Liver (tissue), 9 donors: ENCODE data around the gene PAXX. TPM values are rescaled to one million over a fixed set of nuclear protein-coding genes. Genes with fewer than 3 reads are reported as not detected.

Experiments
- DNase-seq: peaks from one replicate; pipeline ENCODE4 v3.0.0-alpha.2; 2017; ENCODE audit warnings: low spot score
- H3K27ac ChIP-seq, 2 donors: one replicate each; pipeline ENCODE4 v1.7.0; 2013; ENCODE audit warnings: inconsistent platforms in 2 of 2, low read length in 2 of 2, control low read depth in 1 of 2, low read depth in 1 of 2, mild to moderate bottlenecking in 1 of 2
- H3K27me3 ChIP-seq, 4 donors: one replicate each; pipeline versions ENCODE4 v1.6.1 to v1.7.0; 2013; ENCODE audit warnings: low read length in 3 of 4, inconsistent platforms in 1 of 4, mild to moderate bottlenecking in 1 of 4, moderate library complexity in 1 of 4; ENCODE audit not compliant: control insufficient read depth in 4 of 4, insufficient read depth in 4 of 4
- H3K36me3 ChIP-seq, 4 donors: one replicate each; pipeline versions ENCODE4 v1.6.1 to v1.7.0; 2013; ENCODE audit warnings: low read length in 3 of 4, mild to moderate bottlenecking in 3 of 4, low read depth in 1 of 4, moderate library complexity in 1 of 4; ENCODE audit not compliant: control insufficient read depth in 4 of 4, insufficient read depth in 3 of 4
- H3K4me1 ChIP-seq, 4 donors: one replicate each; pipeline versions ENCODE4 v1.6.1 to v1.7.0; 2013; ENCODE audit warnings: low read length in 3 of 4, mild to moderate bottlenecking in 3 of 4, moderate library complexity in 1 of 4; ENCODE audit not compliant: control insufficient read depth in 4 of 4, insufficient read depth in 4 of 4
- H3K4me3 ChIP-seq, 3 donors: one replicate each; pipeline versions ENCODE4 v1.6.1 to v1.7.0; 2013; ENCODE audit warnings: low read length in 3 of 3, control low read depth in 1 of 3, low read depth in 1 of 3, mild to moderate bottlenecking in 1 of 3
- H3K9ac ChIP-seq, 2 donors: one replicate each; pipeline ENCODE4 v1.7.0; 2013; ENCODE audit warnings: low read length in 2 of 2, mild to moderate bottlenecking in 2 of 2, moderate library complexity in 2 of 2, control low read depth in 1 of 2, low read depth in 1 of 2
- H3K9me3 ChIP-seq, 4 donors: one replicate each; pipeline versions ENCODE4 v1.6.1 to v1.7.0; 2013; ENCODE audit warnings: low read length in 3 of 4; ENCODE audit not compliant: control insufficient read depth in 4 of 4
- EGR1 ChIP-seq, 2 donors: IDR thresholded peaks; 2 replicates each; pipeline ENCODE4 v1.6.1; 2016 to 2018; ENCODE audit warnings: antibody characterized with exemption in 2 of 2, low read depth in 2 of 2
- FOXA1 ChIP-seq: IDR thresholded peaks from 2 replicates; pipeline ENCODE4 v1.6.1; 2016; ENCODE audit warnings: antibody characterized with exemption
- HNF4A ChIP-seq, 2 donors: conservative IDR thresholded peaks; 2 replicates each; pipeline ENCODE4 v1.6.1; 2016; ENCODE audit warnings: antibody characterized with exemption in 2 of 2, mild to moderate bottlenecking in 2 of 2
- HNF4G ChIP-seq: IDR thresholded peaks from 2 replicates; pipeline ENCODE4 v1.6.1; 2016; ENCODE audit warnings: antibody characterized with exemption
- JUND ChIP-seq, 2 donors: IDR thresholded peaks; 2 replicates each; pipeline ENCODE4 v1.6.1; 2016; ENCODE audit warnings: antibody characterized with exemption in 2 of 2
- NR2F2 ChIP-seq: IDR thresholded peaks from 2 replicates; pipeline ENCODE4 v1.6.1; 2016; ENCODE audit warnings: antibody characterized with exemption
- RAD21 ChIP-seq, 2 donors: IDR thresholded peaks; 2 replicates each; pipeline ENCODE4 v1.6.1; 2016; ENCODE audit warnings: antibody characterized with exemption in 2 of 2, mild to moderate bottlenecking in 2 of 2
- RXRA ChIP-seq, 2 donors: IDR thresholded peaks; 2 replicates each; pipeline ENCODE4 v1.6.1; 2017 to 2018; ENCODE audit warnings: antibody characterized with exemption in 2 of 2, mild to moderate bottlenecking in 1 of 2
- SP1 ChIP-seq: IDR thresholded peaks from 2 replicates; pipeline ENCODE4 v1.6.1; 2018; ENCODE audit warnings: antibody characterized with exemption, mild to moderate bottlenecking
- TAF1 ChIP-seq: conservative IDR thresholded peaks from 2 replicates; pipeline ENCODE4 v1.6.1; 2016; ENCODE audit warnings: antibody characterized with exemption, mild to moderate bottlenecking
- YY1 ChIP-seq: IDR thresholded peaks from 2 replicates; pipeline ENCODE4 v1.6.1; 2016; ENCODE audit warnings: antibody characterized with exemption, mild to moderate bottlenecking
- WGBS: extraction: QIAGEN DNeasy Blood & Tissue Kit; methylation state at CpG from one replicate; pipeline ENCODE4 v1.1.7; 2013; 5-methylcytosine and 5-hydroxymethylcytosine counted together
- polyA plus RNA-seq, 2 donors: library from polyadenylated mRNA; stranded (reverse) in 1 of 2; unstranded in 1 of 2; fragments of 200-250 nt in 1 of 2; fragments of >200 nt in 1 of 2; fragmentation: Nextera tagmentation in 1 of 2; extraction: Ambion mirVana in 1 of 2; gene quantifications; one replicate each; pipeline versions ENCODE4 v1.2.1 to v1.2.3, GENCODE V29; 2013 to 2015
- total RNA-seq, 2 donors: library from RNA; depleted of rRNA; stranded (reverse); fragments of >200 nt; gene quantifications; one replicate each; pipeline ENCODE4 v1.2.3, GENCODE V29; 2014
- TF ChIP-seq, protein P1 (sequence below): IDR thresholded peaks from 2 replicates; pipeline ENCODE4 v1.6.1; 2016; ENCODE audit warnings: antibody characterized with exemption
- TF ChIP-seq, protein P2 (sequence below): fragments of 150-350 bp; IDR thresholded peaks from 2 replicates; pipeline ENCODE4 v1.5.1; 2017; ENCODE audit warnings: improper control_type of control experiment, low read depth, low read length; ENCODE audit not compliant: missing input control
- TF ChIP-seq, protein P3 (sequence below): IDR thresholded peaks from 2 replicates; pipeline ENCODE4 v1.6.1; 2016; ENCODE audit warnings: antibody characterized with exemption, mild to moderate bottlenecking
- donor health status: healthy.
- donor health status: healthy.
- donor health status: healthy.
- donor health status: healthy.
- donor health status: healthy.

PAXX gene
- total and polyA plus RNA-seq, 4 donors, result 7.3 to 34.1 (median 19.2) TPM

DNA sequence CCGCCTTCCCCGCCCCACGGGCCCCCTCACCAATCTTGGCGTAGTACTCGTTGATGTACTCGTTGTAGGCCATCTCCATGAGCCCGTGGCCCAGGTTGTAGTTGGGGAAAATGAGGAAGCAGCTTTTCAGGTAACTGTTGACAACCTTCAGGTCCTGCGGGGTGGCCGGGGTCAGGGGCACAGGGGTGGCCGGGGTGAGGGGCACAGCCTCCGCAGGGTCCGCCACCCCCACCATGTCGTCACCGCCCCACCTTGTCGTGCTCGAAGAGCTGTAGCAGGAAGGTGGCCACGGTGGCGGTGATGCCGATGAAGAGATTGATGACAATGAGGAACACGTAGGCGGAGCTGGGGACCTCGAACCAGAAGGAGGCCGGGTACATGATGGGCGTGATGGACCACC lies 18.9 kb downstream of the PAXX start:
- no peak overlapping the region for H3K9ac ChIP-seq
- 95% methylated on average over 24 of the region's 24 CpGs for WGBS
- TF ChIP-seq JUND (IDR thresholded peaks at IDR 0.05) (no peak), YY1 (no peak), FOXA1 (no peak), HNF4G (no peak), SP1 (no peak), RXRA (IDR thresholded peaks at IDR 0.05) (no peak), EGR1 (IDR thresholded peaks at IDR 0.05; ENCODE audit: low read depth in 2 of 2) (no peak)
- TF ChIP-seq, protein P1, sequence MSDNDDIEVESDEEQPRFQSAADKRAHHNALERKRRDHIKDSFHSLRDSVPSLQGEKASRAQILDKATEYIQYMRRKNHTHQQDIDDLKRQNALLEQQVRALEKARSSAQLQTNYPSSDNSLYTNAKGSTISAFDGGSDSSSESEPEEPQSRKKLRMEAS, result no peak
- no peak overlapping the region for H3K4me3 ChIP-seq
- no peak overlapping the region for H3K27ac ChIP-seq
- no peak for DNase-seq
- H3K9me3 ChIP-seq, result no peaks in the 10 kb centered on the region
- H3K27me3 ChIP-seq, result no peaks in the 10 kb centered on the region
- peaks cover 0 to 37% (median 15%) of the 10 kb centered on the region in 4 donors for H3K36me3 ChIP-seq
- H3K4me1 ChIP-seq, result no peaks in the 10 kb centered on the region

DNA sequence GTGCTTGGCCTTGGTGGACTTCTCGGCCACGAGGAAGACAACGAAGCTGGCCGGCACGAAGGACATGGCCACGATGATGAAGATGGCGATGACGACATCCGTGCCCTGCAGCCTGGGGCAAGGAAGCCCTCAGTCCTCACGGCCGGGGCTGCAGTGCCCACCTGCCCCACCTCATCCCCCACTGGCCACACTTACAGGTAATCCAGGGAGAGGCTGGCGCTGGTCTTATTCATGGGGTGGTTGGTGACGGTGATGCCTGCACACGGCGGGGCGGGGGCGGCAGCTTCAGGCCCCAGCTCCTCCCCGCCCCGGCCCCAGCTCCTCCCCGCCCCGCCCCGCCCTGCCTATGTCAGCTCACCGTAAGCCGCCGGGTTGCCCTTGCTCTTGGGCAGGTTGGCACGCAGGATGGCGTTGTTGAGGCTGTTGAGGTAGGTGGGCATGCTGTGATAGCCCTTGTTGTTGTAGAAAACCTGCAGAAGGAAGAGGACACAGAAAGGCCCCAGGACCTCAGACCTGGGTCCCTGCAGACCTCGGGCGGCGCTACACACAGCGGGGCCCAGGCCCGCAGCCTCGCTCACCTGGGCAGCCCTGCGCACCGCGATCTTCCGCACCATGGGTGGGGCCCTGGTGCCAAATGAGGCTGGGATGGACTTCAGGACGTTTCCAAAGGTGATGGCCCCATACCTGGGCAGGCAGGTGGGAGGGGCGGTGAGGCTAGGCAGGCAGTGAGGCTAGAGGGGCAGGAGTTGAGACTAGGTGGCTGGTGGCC lies 19.9 kb downstream of the PAXX start:
- 94% methylated on average over 39 of the region's 39 CpGs for WGBS
- DNase-seq, result no peak
- no peak overlapping the region for H3K4me3 ChIP-seq
- peaks cover 2 to 43% (median 23%) of the 10 kb centered on the region in 4 donors for H3K36me3 ChIP-seq
- H3K27me3 ChIP-seq, result no peaks in the 10 kb centered on the region
- no peaks in the 10 kb centered on the region for H3K4me1 ChIP-seq
- no peak overlapping the region for H3K9ac ChIP-seq
- TF ChIP-seq RAD21 (IDR thresholded peaks at IDR 0.05) (no peak), HNF4A (conservative IDR thresholded peaks at IDR 0.05) (no peak), TAF1 (no peak), NR2F2 (no peak)
- TF ChIP-seq, protein P2, sequence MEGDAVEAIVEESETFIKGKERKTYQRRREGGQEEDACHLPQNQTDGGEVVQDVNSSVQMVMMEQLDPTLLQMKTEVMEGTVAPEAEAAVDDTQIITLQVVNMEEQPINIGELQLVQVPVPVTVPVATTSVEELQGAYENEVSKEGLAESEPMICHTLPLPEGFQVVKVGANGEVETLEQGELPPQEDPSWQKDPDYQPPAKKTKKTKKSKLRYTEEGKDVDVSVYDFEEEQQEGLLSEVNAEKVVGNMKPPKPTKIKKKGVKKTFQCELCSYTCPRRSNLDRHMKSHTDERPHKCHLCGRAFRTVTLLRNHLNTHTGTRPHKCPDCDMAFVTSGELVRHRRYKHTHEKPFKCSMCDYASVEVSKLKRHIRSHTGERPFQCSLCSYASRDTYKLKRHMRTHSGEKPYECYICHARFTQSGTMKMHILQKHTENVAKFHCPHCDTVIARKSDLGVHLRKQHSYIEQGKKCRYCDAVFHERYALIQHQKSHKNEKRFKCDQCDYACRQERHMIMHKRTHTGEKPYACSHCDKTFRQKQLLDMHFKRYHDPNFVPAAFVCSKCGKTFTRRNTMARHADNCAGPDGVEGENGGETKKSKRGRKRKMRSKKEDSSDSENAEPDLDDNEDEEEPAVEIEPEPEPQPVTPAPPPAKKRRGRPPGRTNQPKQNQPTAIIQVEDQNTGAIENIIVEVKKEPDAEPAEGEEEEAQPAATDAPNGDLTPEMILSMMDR, result no peak
- TF ChIP-seq, protein P3, sequence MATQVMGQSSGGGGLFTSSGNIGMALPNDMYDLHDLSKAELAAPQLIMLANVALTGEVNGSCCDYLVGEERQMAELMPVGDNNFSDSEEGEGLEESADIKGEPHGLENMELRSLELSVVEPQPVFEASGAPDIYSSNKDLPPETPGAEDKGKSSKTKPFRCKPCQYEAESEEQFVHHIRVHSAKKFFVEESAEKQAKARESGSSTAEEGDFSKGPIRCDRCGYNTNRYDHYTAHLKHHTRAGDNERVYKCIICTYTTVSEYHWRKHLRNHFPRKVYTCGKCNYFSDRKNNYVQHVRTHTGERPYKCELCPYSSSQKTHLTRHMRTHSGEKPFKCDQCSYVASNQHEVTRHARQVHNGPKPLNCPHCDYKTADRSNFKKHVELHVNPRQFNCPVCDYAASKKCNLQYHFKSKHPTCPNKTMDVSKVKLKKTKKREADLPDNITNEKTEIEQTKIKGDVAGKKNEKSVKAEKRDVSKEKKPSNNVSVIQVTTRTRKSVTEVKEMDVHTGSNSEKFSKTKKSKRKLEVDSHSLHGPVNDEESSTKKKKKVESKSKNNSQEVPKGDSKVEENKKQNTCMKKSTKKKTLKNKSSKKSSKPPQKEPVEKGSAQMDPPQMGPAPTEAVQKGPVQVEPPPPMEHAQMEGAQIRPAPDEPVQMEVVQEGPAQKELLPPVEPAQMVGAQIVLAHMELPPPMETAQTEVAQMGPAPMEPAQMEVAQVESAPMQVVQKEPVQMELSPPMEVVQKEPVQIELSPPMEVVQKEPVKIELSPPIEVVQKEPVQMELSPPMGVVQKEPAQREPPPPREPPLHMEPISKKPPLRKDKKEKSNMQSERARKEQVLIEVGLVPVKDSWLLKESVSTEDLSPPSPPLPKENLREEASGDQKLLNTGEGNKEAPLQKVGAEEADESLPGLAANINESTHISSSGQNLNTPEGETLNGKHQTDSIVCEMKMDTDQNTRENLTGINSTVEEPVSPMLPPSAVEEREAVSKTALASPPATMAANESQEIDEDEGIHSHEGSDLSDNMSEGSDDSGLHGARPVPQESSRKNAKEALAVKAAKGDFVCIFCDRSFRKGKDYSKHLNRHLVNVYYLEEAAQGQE, result no peak
- H3K9me3 ChIP-seq, result no peaks in the 10 kb centered on the region
- no peak overlapping the region for H3K27ac ChIP-seq
